A673 (cell line): Measurements from ENCODE around the gene ELF5.

Experiments
- CTCF ChIP-seq: fragments of 300-800, 200-600 bp; sonication (generic); conservative IDR thresholded peaks from 2 replicates; pipeline ENCODE4 v1.5.1; 2017; ENCODE audit warnings: low read depth, mild to moderate bottlenecking, antibody characterized with exemption, low read length, moderate library complexity, mixed read lengths
- EZH2 ChIP-seq: fragments of 200-600 bp; sonication (generic); IDR thresholded peaks from 2 replicates; pipeline ENCODE4 v1.6.1; 2017; ENCODE audit warnings: borderline replicate concordance, low read depth, mild to moderate bottlenecking, mixed read lengths, antibody characterized with exemption, low read length; ENCODE audit not compliant: poor library complexity, severe bottlenecking

- no peak for TF ChIP-seq EZH2
- no peak for TF ChIP-seq CTCF
These were observed 79.7 kb downstream of the ELF5 start for GRCh38 chr11:34433899-34434298.
